Ovary (tissue), 9 donors: ENCODE data around the gene SEMA5A. TPM values are rescaled to one million over a fixed set of nuclear protein-coding genes. Genes with fewer than 3 reads are reported as not detected.

Experiments used
- DNase-seq, 5 donors: peaks; one replicate each; pipeline ENCODE4 v3.0.0-alpha.2; 2019 to 2020
- H3K27ac ChIP-seq, 2 donors: fragments of 200-600 bp; one replicate each; pipeline versions ENCODE4 v1.5.1 to v1.8.0; 2019 to 2022
- H3K27me3 ChIP-seq: fragments of 200-600 bp; one replicate; pipeline ENCODE4 v1.8.0; 2022
- H3K36me3 ChIP-seq: fragments of 200-600 bp; sonication (generic); one replicate; pipeline ENCODE4 v1.5.1; 2019
- H3K4me1 ChIP-seq: one replicate; pipeline ENCODE4 v1.8.1; 2013; ENCODE audit warnings: mild to moderate bottlenecking, moderate library complexity; ENCODE audit not compliant: insufficient read depth
- H3K4me3 ChIP-seq: fragments of 200-600 bp; sonication (generic); one replicate; pipeline ENCODE4 v1.5.1; 2017
- H3K9me3 ChIP-seq, 2 donors: fragments of 200-600 bp in 1 of 2; sonication (generic) in 1 of 2; one replicate each; pipeline versions ENCODE4 v1.5.1 to v1.8.1; 2013 to 2019; ENCODE audit warnings: mild to moderate bottlenecking in 1 of 2, moderate library complexity in 1 of 2
- CTCF ChIP-seq, 3 donors: fragments of 450-650 bp in 2 of 3; fragments of 200-600 bp in 1 of 3; IDR thresholded peaks; one replicate each; pipeline versions ENCODE4 v1.5.1 to v1.8.0; 2016 to 2022; ENCODE audit warnings: antibody characterized with exemption in 3 of 3, mild to moderate bottlenecking in 1 of 3
- EP300 ChIP-seq: sonication (generic); formaldehyde crosslinking; IDR thresholded peaks from one replicate; pipeline ENCODE4 v1.6.1; 2017; ENCODE audit warnings: antibody characterized with exemption
- POLR2A ChIP-seq: fragments of 450-650 bp; IDR thresholded peaks from one replicate; pipeline ENCODE4 v1.6.1; 2017; ENCODE audit warnings: antibody characterized with exemption, mild to moderate bottlenecking, moderate library complexity
- WGBS, 3 donors: extraction: QIAGEN DNeasy Blood & Tissue Kit in 1 of 3; methylation state at CpG; one replicate each; pipeline versions ENCODE4 v1.1.5 to v1.1.7; 2013 to 2017; 5-methylcytosine and 5-hydroxymethylcytosine counted together
- intact Hi-C, 4 donors: fragments of 100-400 bp; cut with DNase I; formaldehyde crosslinking; loops; one replicate each; pipeline versions ENCODE4 v1.11.0 to v1.15.1; 2022 to 2023
- polyA plus RNA-seq, 2 donors: library from polyadenylated mRNA; stranded (reverse); fragments of 200-250 nt in 1 of 2; fragments of 350-450 nt in 1 of 2; fragmentation: Illumina TruSeq in 1 of 2; extraction: RNeasy Lipid Tissue Mini Kit (QIAGEN cat#74804) in 1 of 2; gene quantifications; one replicate each; pipeline ENCODE4 v1.2.3, GENCODE V29; 2013 to 2014
- total RNA-seq, 7 donors: library from RNA; depleted of rRNA in 2 of 7; stranded (reverse); fragments of >200 nt in 2 of 7; fragmentation: NEBNext Ultra II Directional in 3 of 7; extraction: Animal tissue kit (Norgen Biotek cat#: 25700) in 3 of 7; gene quantifications; one replicate each; pipeline versions ENCODE4 v1.1.0 to v1.2.4, GENCODE V29; 2016 to 2023
- donor health status: DM: no; HTN: no; CAD: no; lungs with moderate emphysema.
- donor health status: DM: no; HTN: no; CAD: no.
- donor health status: Bipolar disorder and iron deficiency.
- donor health status: DM: yes; HTN: yes; CAD: no.
- donor health status: DM: no; HTN: no; CAD: no.
- donor health status: DM: yes; HTN: yes; CAD: no.

SEMA5A gene
- total and polyA plus RNA-seq, 9 donors, result 2.0 to 6.6 (median 4.3) TPM

- 74 to 88% (median 81%) methylated on average over 3 of the region's 3 CpGs for WGBS, 3 donors
- Histone ChIP-seq H3K4me1 (no peaks in the 10 kb centered on the region), H3K27me3 (no peaks in the 10 kb centered on the region), H3K27ac (no peak overlapping the region), H3K4me3 (no peak overlapping the region), H3K36me3 (no peaks in the 10 kb centered on the region), H3K9me3 (no peaks in the 10 kb centered on the region)
- intact Hi-C loops, result no loop called here
- TF ChIP-seq EP300 (no peak), CTCF (IDR thresholded peaks at IDR 0.05) (no peak), POLR2A (no peak)
- DNase-seq, result no peak
These were observed 441.1 kb downstream of the SEMA5A start for GRCh38 chr5:9104571-9105339.

DNA sequence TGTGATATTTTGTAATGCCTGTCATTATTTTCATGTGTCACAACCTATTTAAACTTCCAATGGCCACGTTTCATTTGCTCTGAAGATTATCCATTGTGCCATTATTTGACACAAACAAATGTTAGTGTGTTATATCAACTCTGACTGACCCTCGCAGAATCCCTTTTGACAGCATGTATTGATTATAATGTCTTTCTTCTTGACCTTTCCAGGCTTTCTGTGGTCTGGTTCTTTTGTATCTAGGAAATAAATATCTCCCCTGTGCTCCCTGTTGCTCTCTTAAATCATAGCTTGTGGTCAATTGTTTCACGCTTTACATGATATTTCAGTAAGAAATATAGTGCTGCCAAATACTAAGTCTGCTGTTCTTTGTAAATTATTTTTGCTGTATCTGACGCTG lies 442.6 kb downstream of the SEMA5A start:
- no peak for DNase-seq
- Histone ChIP-seq H3K27me3 (no peaks in the 10 kb centered on the region), H3K4me1 (no peaks in the 10 kb centered on the region), H3K9me3 (no peaks in the 10 kb centered on the region), H3K36me3 (no peaks in the 10 kb centered on the region), H3K27ac (no peak overlapping the region), H3K4me3 (no peak overlapping the region)
- no peak for TF ChIP-seq CTCF (IDR thresholded peaks at IDR 0.05)
- no peak for TF ChIP-seq EP300
- TF ChIP-seq POLR2A, result no peak
- WGBS, 3 donors, result 62 to 72% (median 68%) methylated on average over 4 of the region's 4 CpGs
- intact Hi-C loops, result no loop called here

DNA sequence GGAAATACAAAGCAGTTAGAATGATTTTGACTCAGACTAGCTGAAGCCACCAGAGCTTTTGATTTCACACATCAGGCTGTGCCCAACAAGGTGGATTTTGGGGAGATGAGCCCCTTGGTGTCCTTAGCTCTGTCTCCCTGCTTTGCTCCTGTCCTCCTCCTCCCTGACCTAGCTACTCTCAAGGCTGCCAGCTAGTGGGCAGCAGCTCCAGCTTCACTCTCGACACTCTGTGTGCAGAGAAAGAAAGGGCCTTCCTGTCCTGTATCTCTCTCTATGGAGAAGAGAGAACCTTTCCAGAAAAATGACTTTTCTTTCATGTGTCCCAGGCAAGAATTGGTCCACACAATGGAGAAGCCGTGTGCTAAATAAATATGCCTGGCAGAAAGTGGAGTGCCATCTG lies 446.2 kb downstream of the SEMA5A start:
- DNase-seq, result no peak
- intact Hi-C loops, result no loop called here
- H3K4me3 ChIP-seq, result no peak overlapping the region
- no peaks in the 10 kb centered on the region for H3K36me3 ChIP-seq
- no peak overlapping the region for H3K27ac ChIP-seq
- H3K27me3 ChIP-seq, result no peaks in the 10 kb centered on the region
- H3K4me1 ChIP-seq, result no peaks in the 10 kb centered on the region
- TF ChIP-seq CTCF (IDR thresholded peaks at IDR 0.05) (no peak), EP300 (no peak), POLR2A (no peak)
- H3K9me3 ChIP-seq, result no peaks in the 10 kb centered on the region
- 76 to 81% (median 79%) methylated on average over 2 of the region's 2 CpGs for WGBS, 3 donors

- TF ChIP-seq EP300, result no peak
- TF ChIP-seq CTCF (IDR thresholded peaks at IDR 0.05), result no peak
- TF ChIP-seq POLR2A, result no peak
- no peaks in the 10 kb centered on the region for H3K27me3 ChIP-seq
- 85 to 97% (median 96%) methylated on average over 1 of the region's 1 CpG for WGBS, 3 donors
- DNase-seq, result no peak
- no peaks in the 10 kb centered on the region for H3K4me1 ChIP-seq
- no peaks in the 10 kb centered on the region for H3K9me3 ChIP-seq
- no peak overlapping the region for H3K27ac ChIP-seq
- intact Hi-C loops, result no loop called here
- no peak overlapping the region for H3K4me3 ChIP-seq
- no peaks in the 10 kb centered on the region for H3K36me3 ChIP-seq
These were observed 446.9 kb downstream of the SEMA5A start for GRCh38 chr5:9098990-9099389.
